Fibroblast of the aortic adventitia (primary cell): ENCODE results near the gene NRXN2. TPM values are rescaled to one million over a fixed set of nuclear protein-coding genes. Genes with fewer than 3 reads are reported as not detected.

Source experiments
- DNase-seq: peaks from one replicate; pipeline ENCODE4 v3.0.0-alpha.2; 2010; ENCODE audit warnings: low read depth
- H3K4me3 ChIP-seq: 2 replicates; pipeline ENCODE4 v1.5.1; 2011; ENCODE audit warnings: low read depth, mild to moderate bottlenecking, control low read depth, low read length, moderate library complexity
- total RNA-seq: library from RNA; depleted of rRNA; stranded (reverse); fragments of >200 nt; gene quantifications from 2 replicates; pipeline ENCODE4 v1.2.3, GENCODE V29; 2012; ENCODE audit warnings: low replicate concordance
- TF ChIP-seq, protein P1 (sequence below): IDR thresholded peaks from 2 replicates; pipeline ENCODE4 v1.5.1; 2011; ENCODE audit warnings: mild to moderate bottlenecking, low read length, control low read depth, inconsistent platforms; ENCODE audit not compliant: insufficient read depth

NRXN2 gene
- total RNA-seq, 1 donor: 3.3 TPM

DNA sequence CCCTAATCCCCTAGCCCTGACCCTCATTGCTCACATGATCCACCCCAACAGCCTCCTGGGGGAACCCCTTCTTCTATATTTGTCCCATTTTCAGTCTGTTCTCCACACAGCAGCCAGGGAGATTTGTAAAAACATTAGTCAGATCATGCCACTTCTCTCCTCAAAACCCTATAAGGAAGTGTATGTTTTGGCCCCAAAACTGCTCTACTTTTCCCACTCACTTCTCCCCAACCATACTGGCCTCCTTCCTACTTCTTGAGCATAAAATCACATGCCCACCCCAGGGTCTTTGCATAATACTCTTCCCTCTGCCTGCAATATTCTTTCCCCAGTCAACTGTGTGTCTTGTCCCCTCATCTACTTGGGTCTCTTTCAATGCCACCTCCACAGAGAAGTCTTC is 136.6 kb downstream of the NRXN2 start:
- H3K4me3 ChIP-seq: no peak overlapping the region
- DNase-seq: no peak
- TF ChIP-seq, protein P1, sequence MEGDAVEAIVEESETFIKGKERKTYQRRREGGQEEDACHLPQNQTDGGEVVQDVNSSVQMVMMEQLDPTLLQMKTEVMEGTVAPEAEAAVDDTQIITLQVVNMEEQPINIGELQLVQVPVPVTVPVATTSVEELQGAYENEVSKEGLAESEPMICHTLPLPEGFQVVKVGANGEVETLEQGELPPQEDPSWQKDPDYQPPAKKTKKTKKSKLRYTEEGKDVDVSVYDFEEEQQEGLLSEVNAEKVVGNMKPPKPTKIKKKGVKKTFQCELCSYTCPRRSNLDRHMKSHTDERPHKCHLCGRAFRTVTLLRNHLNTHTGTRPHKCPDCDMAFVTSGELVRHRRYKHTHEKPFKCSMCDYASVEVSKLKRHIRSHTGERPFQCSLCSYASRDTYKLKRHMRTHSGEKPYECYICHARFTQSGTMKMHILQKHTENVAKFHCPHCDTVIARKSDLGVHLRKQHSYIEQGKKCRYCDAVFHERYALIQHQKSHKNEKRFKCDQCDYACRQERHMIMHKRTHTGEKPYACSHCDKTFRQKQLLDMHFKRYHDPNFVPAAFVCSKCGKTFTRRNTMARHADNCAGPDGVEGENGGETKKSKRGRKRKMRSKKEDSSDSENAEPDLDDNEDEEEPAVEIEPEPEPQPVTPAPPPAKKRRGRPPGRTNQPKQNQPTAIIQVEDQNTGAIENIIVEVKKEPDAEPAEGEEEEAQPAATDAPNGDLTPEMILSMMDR: no peak

DNA sequence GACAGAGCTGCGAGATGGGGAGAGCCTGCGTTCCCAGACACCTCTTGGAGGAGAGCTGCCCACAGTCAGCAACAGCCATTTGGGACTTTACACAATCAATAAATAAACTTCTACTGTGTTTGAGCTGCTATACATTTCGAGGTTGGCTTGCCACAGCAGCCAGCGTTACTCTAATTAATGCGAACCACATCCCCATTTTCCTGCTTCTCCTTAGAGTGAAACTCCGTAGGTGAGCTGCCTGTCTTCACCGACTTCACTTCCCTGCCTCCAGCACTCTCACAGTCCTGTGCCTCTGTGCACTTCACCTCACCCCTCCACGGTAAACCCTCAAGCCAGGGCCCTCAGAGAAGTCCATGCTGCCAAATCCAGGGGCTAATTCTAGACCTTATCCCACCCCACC is 137.8 kb downstream of the NRXN2 start:
- no peak overlapping the region for H3K4me3 ChIP-seq
- no peak for DNase-seq
- TF ChIP-seq, protein P1: no peak

DNA sequence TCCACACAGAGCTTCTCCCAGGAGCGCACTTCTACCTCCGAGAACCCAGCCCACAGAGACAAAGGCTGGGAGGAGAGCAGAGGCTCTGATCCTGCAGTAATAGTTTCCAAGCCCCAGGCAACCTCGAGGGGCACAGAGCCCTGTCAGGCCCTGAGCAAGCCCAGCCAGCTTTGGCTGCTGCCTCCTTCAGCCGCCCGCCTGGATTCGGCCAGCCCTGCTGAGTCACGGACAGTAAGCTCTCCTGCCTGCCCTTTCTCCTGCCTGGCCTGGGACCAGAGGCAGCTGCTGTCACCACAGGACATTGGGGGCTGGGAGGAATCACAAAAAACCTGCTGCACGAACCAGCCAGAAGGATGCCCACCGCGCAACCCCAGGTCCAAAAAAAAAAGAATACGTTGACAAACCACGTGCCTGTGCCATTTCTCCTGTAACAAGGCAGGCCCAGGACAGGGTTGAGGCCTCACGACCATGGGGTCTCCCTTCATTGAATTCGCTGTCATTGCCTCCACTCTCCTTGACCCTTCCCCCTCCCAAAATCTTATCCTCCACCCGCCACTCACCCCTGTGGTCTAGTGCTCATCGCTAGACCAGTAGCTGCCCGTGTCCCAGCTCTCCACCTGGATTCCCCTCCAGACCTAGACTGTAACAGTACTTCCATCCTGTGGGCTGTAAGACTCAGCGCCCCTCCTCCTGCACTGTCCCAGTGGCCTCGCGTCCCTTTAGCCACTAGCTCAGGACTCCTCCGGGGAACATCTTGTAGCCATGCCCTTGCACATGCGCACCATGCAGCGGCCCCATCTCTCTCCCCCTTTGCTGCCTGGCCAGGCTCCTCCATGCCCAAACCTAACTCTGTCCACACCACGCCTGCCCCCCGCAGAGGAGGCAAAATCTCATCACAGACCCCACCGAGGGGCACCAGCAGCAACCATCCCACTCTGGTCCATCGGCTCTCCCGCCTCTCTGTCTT is 139.4 kb downstream of the NRXN2 start:
- DNase-seq: no peak
- TF ChIP-seq, protein P1: no peak
- no peak overlapping the region for H3K4me3 ChIP-seq

DNA sequence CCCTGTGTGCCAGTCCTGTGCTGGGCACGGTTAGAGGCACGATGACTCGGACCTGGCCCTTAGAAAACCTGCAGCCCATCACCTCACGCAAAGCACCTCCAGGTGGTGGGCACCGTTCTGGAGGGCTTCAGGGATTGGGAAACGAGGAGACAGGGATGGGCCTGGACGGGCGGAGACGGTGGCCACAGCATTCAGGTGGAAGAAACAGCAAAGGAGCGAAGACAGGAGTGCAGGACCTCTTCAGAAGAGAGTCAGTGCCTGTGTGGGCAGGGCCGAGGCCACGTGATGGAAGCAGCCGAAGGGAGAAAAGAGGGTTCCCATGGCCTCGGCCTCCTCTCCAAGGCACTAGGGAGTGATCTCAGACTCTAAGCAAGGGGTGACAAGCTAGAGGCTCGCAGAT is 140.1 kb downstream of the NRXN2 start:
- TF ChIP-seq, protein P1: no peak
- DNase-seq: no peak
- no peak overlapping the region for H3K4me3 ChIP-seq

DNA sequence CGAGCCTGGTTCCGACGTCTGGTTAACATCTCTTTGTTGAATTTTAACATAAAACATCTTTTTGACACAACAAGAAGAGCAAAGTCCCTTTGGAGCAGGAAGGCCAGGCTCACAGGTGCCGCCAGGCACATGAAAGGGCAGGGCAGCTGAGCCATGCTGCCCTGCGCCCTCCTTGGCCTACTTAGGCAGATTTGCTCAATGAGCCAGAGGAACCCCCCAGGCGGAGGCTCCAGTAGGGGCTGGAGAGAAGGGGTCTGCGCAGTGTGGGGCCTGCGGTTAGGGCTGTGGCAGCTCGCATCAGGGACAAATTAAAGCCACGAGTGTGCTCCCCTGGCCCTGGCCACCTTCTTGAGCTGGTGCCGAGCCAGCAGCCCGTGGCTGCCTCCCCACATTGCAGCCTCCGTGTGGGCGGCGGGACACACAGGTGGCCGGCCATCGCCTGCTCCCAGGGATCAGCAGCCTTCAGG is 141.9 kb downstream of the NRXN2 start:
- DNase-seq: no peak
- TF ChIP-seq, protein P1: no peak
- H3K4me3 ChIP-seq: no peak overlapping the region

DNA sequence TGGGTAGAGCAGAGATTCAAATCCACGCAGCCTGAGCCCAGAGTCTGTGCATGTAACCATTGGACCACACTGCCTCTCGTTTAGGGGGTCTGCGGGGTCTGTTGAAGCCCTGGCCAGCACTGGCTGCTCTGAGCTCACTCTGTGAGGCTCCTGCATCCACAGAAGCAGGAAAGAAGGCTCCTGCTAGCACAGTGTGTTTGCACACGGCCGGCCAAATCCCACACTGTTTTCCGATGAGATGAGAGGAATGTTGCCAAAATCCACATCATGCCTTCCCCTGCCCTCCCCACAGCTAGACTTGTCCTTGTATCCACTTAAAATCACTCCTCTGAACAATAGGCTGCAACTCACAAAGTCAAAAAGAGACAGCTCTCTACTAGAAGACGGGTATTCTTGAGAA is 142.6 kb downstream of the NRXN2 start:
- DNase-seq: peak; percentile 56
- TF ChIP-seq, protein P1: no peak
- H3K4me3 ChIP-seq: no peak overlapping the region
